CD4-positive, alpha-beta T cell treated with Interleukin-10 for 1 hour (primary cell): ENCODE measurements around the gene MS4A4A.

ENCODE experiments used
- DNase-seq: peaks from one replicate; pipeline ENCODE4 v3.0.0-alpha.2; 2020

MS4A4A gene

GRCh38 chr11:60305906-60306619, 25.6 kb downstream of the MS4A4A start:
- no peak for DNase-seq

- DNase-seq, result no peak
Measured at GRCh38 chr11:60307507-60308195, 27.2 kb downstream of the MS4A4A start.

GRCh38 chr11:60310407-60310998, 30.0 kb downstream of the MS4A4A start:
- DNase-seq, result no peak

- no peak for DNase-seq
Measured at GRCh38 chr11:60314635-60315321, 34.3 kb downstream of the MS4A4A start.

- DNase-seq, result no peak
Measured at GRCh38 chr11:60315871-60316270, 35.4 kb downstream of the MS4A4A start.

GRCh38 chr11:60316317-60316716, 35.9 kb downstream of the MS4A4A start:
- no peak for DNase-seq

- no peak for DNase-seq
Measured at GRCh38 chr11:60318726-60319125, 38.3 kb downstream of the MS4A4A start.

- no peak for DNase-seq
Measured at GRCh38 chr11:60321051-60321450, 40.6 kb downstream of the MS4A4A start.

GRCh38 chr11:60326955-60327354, 46.5 kb downstream of the MS4A4A start, which contains the start of gene MS4A6E:
TSS of gene MS4A6E (plus strand) at chr11:60327255. CDS start at chr11:60334896, 7,641 bp downstream.
- no peak for DNase-seq

- no peak for DNase-seq
Measured at GRCh38 chr11:60328460-60328859, 48.0 kb downstream of the MS4A4A start.

- no peak for DNase-seq
Measured at GRCh38 chr11:60332846-60333245, 52.4 kb downstream of the MS4A4A start.

GRCh38 chr11:60334005-60334620, 53.6 kb downstream of the MS4A4A start:
- peak; percentile 62 for DNase-seq

GRCh38 chr11:60336767-60337391, 56.4 kb downstream of the MS4A4A start:
- DNase-seq, result no peak

GRCh38 chr11:60338053-60338452, 57.6 kb downstream of the MS4A4A start:
- DNase-seq, result no peak

GRCh38 chr11:60339356-60339755, 58.9 kb downstream of the MS4A4A start:
- no peak for DNase-seq

GRCh38 chr11:60343094-60343704, 62.7 kb downstream of the MS4A4A start:
- DNase-seq, result peak; percentile 30

- DNase-seq, result no peak
Measured at GRCh38 chr11:60344146-60344545, 63.7 kb downstream of the MS4A4A start.

GRCh38 chr11:60345489-60345888, 65.0 kb downstream of the MS4A4A start:
- peak; percentile 8 for DNase-seq

GRCh38 chr11:60347084-60347797, 66.8 kb downstream of the MS4A4A start:
- DNase-seq, result no peak

GRCh38 chr11:60348116-60348515, 67.7 kb downstream of the MS4A4A start:
- no peak for DNase-seq

GRCh38 chr11:60349990-60350389, 69.5 kb downstream of the MS4A4A start:
- no peak for DNase-seq
